Endodermal cell (in vitro differentiated cells): ENCODE data around the gene SPEF2. TPM values are rescaled to one million over a fixed set of nuclear protein-coding genes. Genes with fewer than 3 reads are reported as not detected.

ENCODE experiments used
- DNase-seq: peaks from one replicate; pipeline ENCODE4 v3.0.0-alpha.2; 2017
- H3K27ac ChIP-seq: 2 replicates; pipeline ENCODE4 v1.5.1; 2013; ENCODE audit warnings: mild to moderate bottlenecking, low read depth, low read length, moderate library complexity
- H3K27me3 ChIP-seq: 2 replicates; pipeline ENCODE4 v1.6.1; 2013; ENCODE audit warnings: mild to moderate bottlenecking, low read length, moderate library complexity; ENCODE audit not compliant: insufficient read depth, control insufficient read depth, poor library complexity, severe bottlenecking
- H3K36me3 ChIP-seq: 2 replicates; pipeline ENCODE4 v1.7.0; 2013; ENCODE audit warnings: mild to moderate bottlenecking, low read length, moderate library complexity; ENCODE audit not compliant: control insufficient read depth, insufficient read depth
- H3K4me1 ChIP-seq: one replicate; pipeline ENCODE4 v1.7.0; 2013; ENCODE audit warnings: low read length; ENCODE audit not compliant: control insufficient read depth, insufficient read depth
- H3K4me3 ChIP-seq: 2 replicates; pipeline ENCODE4 v1.5.1; 2013; ENCODE audit warnings: mild to moderate bottlenecking, low read length, moderate library complexity
- H3K9ac ChIP-seq: 2 replicates; pipeline ENCODE4 v1.6.1; 2013; ENCODE audit warnings: mild to moderate bottlenecking, low read length, moderate library complexity; ENCODE audit not compliant: poor library complexity, severe bottlenecking; ENCODE audit errors: extremely low read depth
- H3K9me3 ChIP-seq: 2 replicates; pipeline ENCODE4 v1.6.1; 2013; ENCODE audit warnings: mild to moderate bottlenecking, low read length, moderate library complexity; ENCODE audit not compliant: control insufficient read depth
- H3K27ac Mint-ChIP-seq: 2 replicates; pipeline ENCODE4 v1.8.0; 2020; ENCODE audit warnings: mixed read lengths
- H3K27me3 Mint-ChIP-seq: 2 replicates; pipeline ENCODE4 v1.8.0; 2021; ENCODE audit warnings: mild to moderate bottlenecking, mixed read lengths; ENCODE audit not compliant: insufficient read depth
- H3K36me3 Mint-ChIP-seq: 2 replicates; pipeline ENCODE4 v1.8.0; 2020; ENCODE audit warnings: low read depth, mixed read lengths
- H3K4me1 Mint-ChIP-seq: 2 replicates; pipeline ENCODE4 v1.8.0; 2020; ENCODE audit warnings: mixed read lengths
- H3K4me3 Mint-ChIP-seq: 2 replicates; pipeline ENCODE4 v1.8.0; 2020; ENCODE audit warnings: mild to moderate bottlenecking, moderate library complexity, mixed read lengths
- H3K9me3 Mint-ChIP-seq: 2 replicates; pipeline ENCODE4 v1.8.0; 2020; ENCODE audit warnings: mild to moderate bottlenecking, mixed read lengths
- WGBS, 2 experiments: methylation state at CpG; one replicate each; pipeline versions ENCODE4 v1.1.5 to v1.1.7; 2013; ENCODE audit warnings: missing lambda C conversion rate in 2 of 2, mixed read lengths in 1 of 2; ENCODE audit not compliant: insufficient coverage in 1 of 2, insufficient read length in 1 of 2; 5-methylcytosine and 5-hydroxymethylcytosine counted together
- total RNA-seq, 2 donors: library from RNA; stranded (reverse); fragmentation: NEBNext Ultra II Directional in 1 of 2; extraction: Animal tissue kit (Norgen Biotek cat#: 25700) in 1 of 2; gene quantifications; 2 replicates in 1 of 2; 3 replicates in 1 of 2; pipeline ENCODE4 v1.2.1, GENCODE V29; 2021
- TF ChIP-seq, protein P1 (sequence below): fragments of 200-600 bp; sonication (generic); conservative IDR thresholded peaks from 2 replicates; pipeline ENCODE4 v1.5.0; 2021; ENCODE audit warnings: antibody characterized with exemption, mild to moderate bottlenecking

SPEF2 gene
- total RNA-seq, 2 donors from 2014 or later: 3.3 to 4.0 TPM

DNA sequence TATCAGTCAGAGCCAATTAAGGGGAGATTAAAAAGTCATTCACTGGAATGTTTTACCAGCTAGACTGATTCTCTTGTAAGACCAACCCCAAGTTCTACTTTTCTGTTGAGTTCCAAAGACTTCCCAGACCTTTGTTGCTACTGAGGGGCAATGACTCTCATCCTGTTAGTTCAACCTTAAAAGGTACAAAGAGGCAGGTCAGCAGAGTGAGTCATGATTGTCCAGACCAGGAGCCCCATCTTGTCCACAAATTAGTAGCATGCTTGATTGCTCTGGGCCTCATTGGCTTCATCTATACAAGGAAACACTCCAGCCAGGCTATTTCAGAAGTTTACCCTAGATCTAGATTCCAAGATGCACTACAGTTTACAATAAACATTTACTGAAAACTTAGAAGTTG lies 159.1 kb downstream of the SPEF2 start:
- no peak overlapping the region for H3K4me3 Mint-ChIP-seq
- Histone ChIP-seq H3K27ac (no peak overlapping the region), H3K36me3 (no peaks in the 10 kb centered on the region), H3K9ac (no peak overlapping the region), H3K4me1 (peaks cover 3% of the 10 kb centered on the region), H3K9me3 (no peaks in the 10 kb centered on the region), H3K4me3 (no peak overlapping the region), H3K27me3 (no peaks in the 10 kb centered on the region)
- no peak overlapping the region for H3K27ac Mint-ChIP-seq
- H3K4me1 Mint-ChIP-seq: peaks cover 7% of the 10 kb centered on the region
- H3K27me3 Mint-ChIP-seq: peaks cover 38% of the 10 kb centered on the region
- DNase-seq: no peak
- no peaks in the 10 kb centered on the region for H3K36me3 Mint-ChIP-seq
- no peaks in the 10 kb centered on the region for H3K9me3 Mint-ChIP-seq
- TF ChIP-seq, protein P1, sequence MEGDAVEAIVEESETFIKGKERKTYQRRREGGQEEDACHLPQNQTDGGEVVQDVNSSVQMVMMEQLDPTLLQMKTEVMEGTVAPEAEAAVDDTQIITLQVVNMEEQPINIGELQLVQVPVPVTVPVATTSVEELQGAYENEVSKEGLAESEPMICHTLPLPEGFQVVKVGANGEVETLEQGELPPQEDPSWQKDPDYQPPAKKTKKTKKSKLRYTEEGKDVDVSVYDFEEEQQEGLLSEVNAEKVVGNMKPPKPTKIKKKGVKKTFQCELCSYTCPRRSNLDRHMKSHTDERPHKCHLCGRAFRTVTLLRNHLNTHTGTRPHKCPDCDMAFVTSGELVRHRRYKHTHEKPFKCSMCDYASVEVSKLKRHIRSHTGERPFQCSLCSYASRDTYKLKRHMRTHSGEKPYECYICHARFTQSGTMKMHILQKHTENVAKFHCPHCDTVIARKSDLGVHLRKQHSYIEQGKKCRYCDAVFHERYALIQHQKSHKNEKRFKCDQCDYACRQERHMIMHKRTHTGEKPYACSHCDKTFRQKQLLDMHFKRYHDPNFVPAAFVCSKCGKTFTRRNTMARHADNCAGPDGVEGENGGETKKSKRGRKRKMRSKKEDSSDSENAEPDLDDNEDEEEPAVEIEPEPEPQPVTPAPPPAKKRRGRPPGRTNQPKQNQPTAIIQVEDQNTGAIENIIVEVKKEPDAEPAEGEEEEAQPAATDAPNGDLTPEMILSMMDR: no peak

DNA sequence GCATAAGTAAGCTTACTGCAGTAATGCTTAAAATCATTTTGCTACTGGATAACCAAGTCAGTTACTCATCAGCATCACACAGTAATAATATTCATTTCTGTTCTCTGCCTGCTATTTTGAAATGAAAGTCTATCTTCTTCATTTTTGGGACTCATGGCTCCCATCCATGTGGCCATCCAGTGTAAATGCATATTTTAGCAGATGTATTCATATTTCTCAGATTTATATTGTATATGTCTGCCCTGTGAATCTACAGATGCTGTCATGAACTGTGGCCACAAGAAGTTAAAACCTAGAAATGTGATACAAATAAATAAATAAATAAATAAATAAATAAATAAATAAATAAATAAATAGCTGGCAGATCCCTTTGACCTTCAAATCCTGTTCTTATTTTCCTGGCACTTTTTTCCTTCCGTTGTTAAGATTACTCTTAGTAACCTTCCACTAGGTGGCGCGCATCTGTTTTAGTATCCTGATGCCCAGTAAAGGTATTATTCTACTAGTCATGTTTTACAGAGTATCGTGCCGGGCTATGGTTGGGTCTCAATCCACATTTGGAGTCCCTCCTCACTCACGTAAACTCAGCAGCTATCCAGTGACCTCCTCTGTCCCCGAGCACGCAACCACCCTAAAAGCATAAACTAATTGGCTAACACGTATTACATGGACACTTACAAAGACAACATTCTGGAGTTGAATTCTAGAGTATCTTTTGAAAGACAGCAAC lies 159.9 kb downstream of the SPEF2 start:
- Histone ChIP-seq H3K4me3 (no peak overlapping the region), H3K9me3 (no peaks in the 10 kb centered on the region), H3K27me3 (no peaks in the 10 kb centered on the region), H3K27ac (no peak overlapping the region), H3K9ac (no peak overlapping the region), H3K36me3 (no peaks in the 10 kb centered on the region), H3K4me1 (peaks cover 3% of the 10 kb centered on the region)
- Mint-ChIP-seq H3K27ac (no peak overlapping the region), H3K36me3 (no peaks in the 10 kb centered on the region), H3K9me3 (no peaks in the 10 kb centered on the region), H3K4me3 (no peak overlapping the region), H3K27me3 (peaks cover 33% of the 10 kb centered on the region), H3K4me1 (peaks cover 7% of the 10 kb centered on the region)
- WGBS, 2 experiments: 23 to 28% methylated on average over 9 of the region's 9 CpGs
- peak; percentile 88 for DNase-seq
- TF ChIP-seq, protein P1: peak; percentile 89

DNA sequence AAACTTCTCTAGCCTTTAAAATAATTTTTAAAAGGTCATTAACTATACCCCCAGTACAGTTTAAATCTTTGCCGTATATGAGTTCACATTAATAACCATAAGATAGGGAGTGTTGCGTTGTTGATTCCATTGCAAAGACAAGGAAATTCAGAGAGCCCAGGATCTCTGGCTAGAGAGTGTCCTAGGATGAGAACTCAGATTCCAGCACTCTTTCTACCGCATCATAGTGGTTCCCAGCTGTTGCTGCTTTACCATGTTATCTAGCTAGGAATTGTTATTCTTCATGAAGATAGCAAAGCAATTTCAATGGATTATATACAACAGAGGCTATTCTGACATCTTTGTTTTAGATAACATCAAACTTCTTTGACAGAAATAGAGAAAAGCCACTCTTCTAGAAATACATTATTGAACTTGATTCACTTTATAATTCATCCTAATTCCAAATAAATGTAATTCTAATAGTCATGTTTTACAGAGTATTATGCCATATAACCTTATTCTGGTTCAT lies 160.7 kb downstream of the SPEF2 start:
- Mint-ChIP-seq H3K4me1 (peaks cover 7% of the 10 kb centered on the region), H3K9me3 (no peaks in the 10 kb centered on the region), H3K27ac (no peak overlapping the region), H3K27me3 (peaks cover 33% of the 10 kb centered on the region), H3K36me3 (no peaks in the 10 kb centered on the region), H3K4me3 (no peak overlapping the region)
- no peaks in the 10 kb centered on the region for H3K9me3 ChIP-seq
- H3K9ac ChIP-seq: no peak overlapping the region
- no peak overlapping the region for H3K27ac ChIP-seq
- 94 to 100% methylated on average over 1 to 3 of the region's 3 CpGs for WGBS, 2 experiments
- H3K4me3 ChIP-seq: no peak overlapping the region
- H3K4me1 ChIP-seq: peaks cover 3% of the 10 kb centered on the region
- DNase-seq: no peak
- no peaks in the 10 kb centered on the region for H3K27me3 ChIP-seq
- TF ChIP-seq, protein P1: no peak
- H3K36me3 ChIP-seq: no peaks in the 10 kb centered on the region
